ENCODE data around the gene MAP6.

The MAP6 gene

GRCh38 chr11:75627906-75628668, 40.8 kb downstream of the MAP6 start:
- peak; percentile 19 for DNase-seq

DNA sequence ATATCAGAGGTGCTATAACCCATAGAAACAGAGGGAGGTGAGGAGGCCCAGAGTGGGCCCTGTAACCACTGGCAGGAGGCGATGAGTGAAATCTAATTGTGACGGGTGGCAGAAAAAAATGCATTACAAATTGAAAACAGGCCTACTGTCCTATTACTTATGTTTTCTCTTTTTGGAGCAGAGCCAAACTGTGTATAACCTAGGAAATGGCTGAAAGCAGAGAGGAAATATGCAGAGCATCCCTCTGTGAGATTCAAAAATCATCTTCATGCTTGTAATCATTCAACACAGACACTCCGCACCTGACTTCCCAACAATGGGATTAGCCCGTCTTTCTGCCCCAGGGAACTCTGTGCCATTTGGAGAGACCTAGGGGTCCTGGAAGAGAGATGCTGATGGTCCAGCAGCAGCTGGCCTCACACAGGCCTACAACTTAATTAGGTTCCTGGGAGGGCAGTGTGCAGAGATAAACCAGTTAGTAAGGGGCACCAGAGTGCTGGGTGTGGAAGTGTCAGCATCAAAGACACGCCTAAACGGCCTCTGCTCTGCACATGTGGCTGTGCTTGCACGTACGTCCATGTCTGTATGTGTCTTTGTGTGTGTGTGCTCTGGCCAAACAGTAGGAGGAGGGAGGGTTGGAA, 41.8 kb downstream of the MAP6 start:
- DNase-seq: no peak

DNA sequence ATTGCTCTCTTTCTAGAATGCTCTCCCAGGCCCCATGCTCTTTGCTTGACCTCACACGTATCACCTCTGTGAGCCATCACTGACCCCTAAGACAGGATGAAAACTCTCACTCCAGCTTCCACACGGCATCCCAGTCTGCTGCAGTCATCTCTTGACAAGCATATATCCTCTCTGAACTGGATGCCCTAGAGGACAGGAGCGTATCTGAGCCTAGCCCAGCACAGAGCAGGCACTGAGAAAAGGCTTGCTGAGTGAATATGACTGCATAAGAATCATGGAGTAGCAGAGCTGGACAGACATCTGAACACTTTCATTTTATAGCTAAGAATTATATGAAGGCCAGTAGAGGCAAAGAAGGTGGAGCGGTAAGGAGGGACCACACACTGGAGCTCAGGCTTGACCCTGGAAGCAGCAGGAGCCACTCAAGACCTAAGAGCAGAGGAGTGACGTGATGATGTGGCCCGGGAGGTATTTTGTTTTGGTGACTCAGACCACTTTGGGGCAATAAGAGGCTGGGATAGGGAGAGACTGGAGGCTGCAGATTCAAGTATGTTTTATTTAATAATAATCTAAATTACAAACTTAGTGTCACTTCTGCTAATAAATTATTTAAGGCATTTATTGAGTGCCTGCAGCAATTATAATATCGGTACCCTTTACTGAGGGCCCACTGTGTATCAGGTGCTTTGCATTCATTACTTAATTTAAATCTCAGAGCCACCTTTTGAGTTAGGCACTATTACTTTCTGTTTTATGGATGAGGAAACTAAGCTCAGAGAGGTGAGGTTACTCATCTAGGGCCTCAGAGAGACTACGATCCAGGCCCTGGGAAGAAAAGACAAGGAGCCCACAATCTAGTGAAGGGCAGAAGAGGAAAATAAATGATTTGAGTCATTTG, 42.6 kb downstream of the MAP6 start:
- DNase-seq: no peak

DNA sequence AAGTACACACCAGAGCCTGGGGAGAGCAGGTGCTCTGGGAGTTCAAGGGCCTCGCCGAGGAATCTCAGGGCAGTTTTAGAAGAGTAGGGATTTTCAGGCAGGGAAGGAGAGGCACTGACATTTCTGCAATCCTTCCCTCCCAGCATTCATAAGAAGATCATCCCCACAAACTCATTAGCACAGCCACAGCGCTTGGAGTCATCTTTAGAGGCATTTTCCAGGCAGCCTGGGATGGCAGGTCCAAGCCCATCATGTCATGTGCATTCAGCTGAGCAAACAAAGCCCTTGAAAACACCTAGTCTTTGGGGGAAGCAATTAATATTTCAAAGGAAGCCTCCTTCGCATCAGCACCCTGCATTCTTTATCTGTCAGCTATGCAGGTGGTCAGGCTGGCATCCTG, 43.8 kb downstream of the MAP6 start:
- peak; percentile 90 for DNase-seq

DNA sequence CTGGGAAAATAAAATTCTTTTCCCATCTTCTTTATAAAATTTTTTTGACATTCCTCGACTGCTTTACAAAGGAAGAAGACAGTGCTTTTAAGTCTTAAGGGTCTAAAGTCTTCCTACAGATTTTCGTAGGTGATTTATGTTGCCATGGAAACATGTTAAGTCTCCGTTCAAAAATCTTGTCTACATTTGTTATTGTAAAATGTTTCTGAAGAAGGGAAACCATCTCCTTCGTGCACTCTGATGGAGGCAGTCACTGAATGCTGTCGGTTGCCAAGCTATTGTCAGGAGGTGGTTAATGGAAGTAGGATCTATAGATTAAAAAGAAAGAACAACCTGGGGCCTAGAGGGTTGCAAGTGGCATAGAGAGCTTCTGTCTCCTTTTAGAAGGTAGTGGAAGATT, 52.6 kb downstream of the MAP6 start:
- DNase-seq: no peak

DNA sequence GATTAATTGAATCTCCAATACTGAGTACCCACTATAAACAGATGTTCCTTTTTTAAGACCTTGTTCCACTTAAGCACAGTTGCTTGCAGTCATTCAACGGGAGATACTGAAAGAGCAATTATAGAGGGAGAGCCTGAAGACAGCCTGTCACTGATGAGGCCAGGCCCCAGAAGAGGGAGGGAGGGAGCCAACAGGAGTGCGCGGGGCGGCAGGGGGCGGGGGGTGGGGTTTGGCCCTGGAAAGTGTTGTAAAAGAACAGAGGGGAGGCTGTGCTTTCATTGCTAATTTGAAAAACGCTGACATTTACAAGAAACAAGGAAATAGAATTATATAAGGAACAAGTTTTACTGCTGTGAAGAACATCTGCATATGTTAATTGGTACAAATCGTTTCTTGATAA, 53.1 kb downstream of the MAP6 start:
- DNase-seq: no peak

- no peak for DNase-seq
Measured at GRCh38 chr11:75611823-75612222, 57.0 kb downstream of the MAP6 start.

- no peak for DNase-seq
Measured at GRCh38 chr11:75606099-75606498, 62.7 kb downstream of the MAP6 start.

DNA sequence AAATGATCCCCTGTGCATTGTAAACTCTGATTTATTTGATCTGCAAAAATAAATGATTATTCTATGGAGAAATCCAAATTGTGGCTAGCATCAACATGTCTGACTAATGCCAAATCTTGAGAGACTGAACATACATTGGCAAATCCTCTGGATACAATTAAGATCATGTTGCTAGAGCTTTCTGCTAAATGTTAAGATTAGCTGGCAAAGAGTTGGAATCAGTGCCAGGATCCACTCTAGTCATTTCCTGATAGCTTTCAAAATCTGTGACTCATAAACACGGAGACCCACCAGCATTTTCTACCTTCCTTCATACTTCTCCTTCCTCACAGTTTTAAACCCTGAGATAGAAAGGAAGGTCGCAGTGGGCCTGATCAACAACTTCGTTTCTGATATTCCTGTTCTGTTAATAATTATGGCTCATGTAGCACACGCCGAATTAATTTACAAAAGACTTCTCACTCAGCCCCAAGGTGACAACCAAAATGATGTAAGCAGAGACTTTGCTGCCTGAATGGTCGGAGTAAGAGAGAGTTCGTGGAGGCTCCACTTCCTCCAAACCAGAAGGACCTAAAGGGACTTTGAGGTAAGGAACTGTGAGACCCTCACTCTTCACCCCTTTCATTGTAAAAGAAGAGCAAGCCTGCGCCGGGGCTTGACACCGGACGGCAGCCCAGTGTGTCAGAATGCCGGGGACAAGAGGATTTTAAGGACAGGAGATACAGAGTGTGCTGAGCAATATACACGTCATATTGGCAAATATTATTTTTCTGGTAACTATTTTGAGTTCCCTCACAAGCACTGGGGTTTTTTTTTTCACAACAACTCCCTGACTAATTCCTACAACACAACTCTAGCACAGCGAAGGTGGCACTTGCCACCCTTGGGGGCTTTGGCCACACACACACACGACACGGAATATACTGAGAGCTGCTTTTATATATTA, 64.8 kb downstream of the MAP6 start:
- DNase-seq: no peak

DNA sequence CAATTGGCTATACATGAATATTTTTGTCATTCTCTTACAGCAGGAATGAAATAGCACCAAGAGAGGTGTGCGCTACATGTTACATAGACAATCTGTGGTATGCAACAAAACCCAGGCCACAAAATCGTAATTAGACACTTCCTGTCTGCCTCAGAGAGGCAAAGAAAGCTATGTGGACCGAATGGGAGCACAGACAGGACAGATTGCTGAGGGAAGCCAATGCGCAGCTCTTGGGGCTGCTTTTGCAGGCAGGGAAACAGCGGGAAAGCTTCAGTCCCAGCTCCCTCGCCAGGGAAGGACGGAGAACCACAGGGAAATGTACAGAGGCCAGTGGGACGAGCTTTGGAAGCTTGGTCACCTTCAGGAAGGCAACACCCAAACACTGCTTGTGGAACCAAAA, 65.9 kb downstream of the MAP6 start:
- no peak for DNase-seq

DNA sequence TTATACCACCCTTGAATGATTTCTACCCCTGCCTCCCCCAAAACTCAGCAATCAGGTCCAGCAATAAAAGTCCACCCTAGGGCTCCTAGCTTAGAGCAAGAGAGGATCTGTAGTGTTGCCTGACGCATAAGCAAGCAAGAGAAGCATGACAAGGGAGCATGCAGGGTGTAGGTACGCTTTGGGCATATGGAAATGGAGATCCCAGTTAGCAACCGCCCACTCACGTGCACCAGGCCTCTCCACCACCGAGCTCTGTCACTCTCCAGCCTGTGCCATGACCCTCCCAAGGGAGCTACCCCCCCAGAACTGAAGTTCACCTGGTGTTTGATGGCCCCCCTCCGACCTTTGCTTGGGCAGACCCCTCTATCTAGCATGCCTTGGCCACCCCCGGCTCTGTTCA, 67.3 kb downstream of the MAP6 start:
- no peak for DNase-seq

GRCh38 chr11:75600356-75600755, 68.5 kb downstream of the MAP6 start:
- no peak for DNase-seq

DNA sequence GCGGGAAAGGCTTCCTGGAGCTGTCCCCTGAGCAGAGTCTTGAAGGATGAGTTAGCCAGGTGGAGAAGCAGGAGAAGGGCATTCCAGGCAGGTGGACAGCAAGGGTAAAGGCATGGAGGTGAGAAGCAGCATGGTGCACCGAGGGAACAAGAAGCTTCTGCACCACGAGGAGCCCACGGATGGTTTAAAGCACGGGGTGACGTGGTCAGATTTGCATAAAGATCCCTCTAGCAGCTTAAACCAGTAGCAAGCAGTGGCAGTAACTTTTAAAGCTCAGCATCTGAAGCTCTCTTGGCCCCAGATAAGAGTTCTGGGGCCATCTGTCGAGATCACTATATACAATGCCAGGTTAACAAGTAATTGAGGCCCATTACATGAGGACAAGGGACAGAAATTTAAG, 69.9 kb downstream of the MAP6 start:
- no peak for DNase-seq

GRCh38 chr11:75598264-75598663, 70.6 kb downstream of the MAP6 start:
- no peak for DNase-seq

GRCh38 chr11:75597636-75598035, 71.2 kb downstream of the MAP6 start:
- peak; percentile 74 for DNase-seq

DNA sequence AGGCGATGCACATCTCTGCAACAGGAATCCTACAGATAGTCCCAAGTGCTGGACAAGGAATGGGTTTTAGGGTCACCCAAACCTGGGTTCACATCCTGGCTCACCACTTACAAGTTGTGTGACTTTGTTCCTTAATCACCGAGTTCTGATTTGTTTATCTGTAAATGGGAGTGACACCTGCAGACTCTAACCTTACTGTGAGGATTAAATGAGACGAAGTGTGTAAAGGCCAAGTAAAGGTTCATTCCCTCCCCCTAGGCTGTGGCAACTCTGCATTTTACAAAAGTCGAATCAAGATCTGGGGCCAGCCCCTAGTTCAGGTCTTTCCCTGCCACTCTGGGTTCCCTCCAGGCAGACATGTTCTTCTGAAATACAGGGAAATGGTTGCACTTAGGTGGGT, 71.9 kb downstream of the MAP6 start:
- DNase-seq: no peak

DNA sequence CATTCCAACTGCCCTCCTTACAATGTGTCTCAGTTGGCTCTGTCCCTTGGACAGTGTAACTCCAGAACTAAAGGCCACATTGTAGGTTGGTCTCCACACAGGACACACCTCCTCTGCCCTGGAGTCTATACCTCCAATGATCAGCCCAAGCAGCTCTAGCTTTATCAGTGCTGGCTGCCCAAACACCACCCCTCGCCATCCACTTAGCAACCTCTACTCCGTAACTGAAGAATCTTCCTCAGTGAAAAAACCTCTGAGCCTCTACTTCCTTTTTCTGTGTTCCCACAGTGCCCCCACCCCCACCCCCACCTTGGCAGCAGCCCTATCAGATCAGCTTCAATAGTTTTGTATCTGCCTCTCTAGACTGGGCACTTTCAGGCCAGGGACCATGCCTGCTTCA, 73.4 kb downstream of the MAP6 start:
- no peak for DNase-seq

GRCh38 chr11:75594211-75594610, 74.6 kb downstream of the MAP6 start:
- DNase-seq: no peak

DNA sequence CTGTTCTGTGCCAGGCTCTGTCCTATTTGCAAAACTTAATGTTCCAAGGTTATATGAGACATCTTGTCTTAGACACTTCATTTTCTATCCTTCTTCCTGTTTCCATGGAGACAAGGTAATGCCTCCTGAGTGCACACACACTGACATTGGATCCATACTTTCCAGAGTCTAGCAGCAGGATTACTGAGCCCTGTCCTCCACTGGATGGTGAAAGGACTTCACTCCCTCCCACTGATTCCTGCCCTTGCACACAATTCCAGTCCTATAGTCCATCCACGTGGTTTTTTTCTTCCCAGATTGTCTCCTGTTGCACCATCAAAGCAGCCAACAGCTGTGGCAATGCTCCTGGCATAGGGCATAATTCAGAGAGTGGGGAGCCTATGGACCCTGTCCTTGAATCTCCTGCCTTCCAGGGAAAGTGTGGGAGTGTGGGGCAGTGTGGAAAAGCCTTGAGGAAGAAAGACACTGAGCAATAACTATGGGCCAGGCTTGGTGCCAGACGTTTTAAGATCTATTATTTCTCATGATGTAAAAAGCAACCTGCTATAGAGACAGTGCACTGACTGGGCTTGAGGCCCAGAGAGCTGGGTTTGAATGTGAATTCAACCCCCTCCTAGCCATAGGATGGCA, 75.4 kb downstream of the MAP6 start:
- peak; percentile 95 for DNase-seq

- DNase-seq: peak; percentile 97
Measured at GRCh38 chr11:75592715-75593114, 76.1 kb downstream of the MAP6 start.

GRCh38 chr11:75591966-75592365, 76.9 kb downstream of the MAP6 start:
- peak; percentile 45 for DNase-seq

- DNase-seq: no peak
Measured at GRCh38 chr11:75591371-75591770, 77.5 kb downstream of the MAP6 start.
